PC-3 (cell line): ENCODE measurements around the gene C7orf33. TPM values are rescaled to one million over a fixed set of nuclear protein-coding genes. Genes with fewer than 3 reads are reported as not detected.
"Not testable (repeated sequence)": the region's sequence is repeated elsewhere in the genome, so short reads cannot be mapped to it uniquely, and the experiment has no call there.

ENCODE experiments used
- ATAC-seq: fragments of 200-7000 bp; cut with Tn5 transposase; 2 replicates; pipeline ENCODE4 v1.9.1; 2020; ENCODE audit warnings: mild to moderate bottlenecking, moderate library complexity
- BruUV-seq: library from RNA; stranded (reverse); fragments of 400-500 nt; replicated peaks from 2 replicates; lab custom pipeline; 2021; lab: Mats Ljungman, UMichigan
- CTCF ChIA-PET: fragments of 300-600 bp; sonication (Branson Sonifier 250); formaldehyde crosslinking; loops from one replicate; lab custom pipeline; 2022; ENCODE audit warnings: antibody characterized with exemption; lab: Charles Lee
- POLR2A ChIA-PET: fragments of 300-600 bp; sonication (Branson Sonifier 250); formaldehyde crosslinking; loops from one replicate; lab custom pipeline; 2022; ENCODE audit warnings: antibody characterized with exemption; ENCODE audit not compliant: unreplicated experiment; lab: Charles Lee
- DNase-seq: peaks from one replicate; pipeline ENCODE4 v3.0.0-alpha.2; 2015
- H2AFZ ChIP-seq: fragments of 300-600 bp; sonication (generic); 2 replicates; pipeline ENCODE4 v1.6.0; 2016; ENCODE audit warnings: antibody characterized with exemption, low read length
- H3F3A ChIP-seq: fragments of 300-600 bp; sonication (generic); one replicate; pipeline ENCODE4 v1.6.0; 2017; ENCODE audit warnings: antibody characterized with exemption, low read length, control low read depth, mild to moderate bottlenecking; ENCODE audit not compliant: unreplicated experiment
- H3K27ac ChIP-seq: fragments of 300-600 bp; sonication (generic); 2 replicates; pipeline ENCODE4 v1.5.1; 2016; ENCODE audit warnings: mild to moderate bottlenecking, low read length
- H3K27me3 ChIP-seq: fragments of 300-600 bp; sonication (generic); 2 replicates; pipeline ENCODE4 v1.6.1; 2016; ENCODE audit warnings: low read length, mixed read lengths
- H3K36me3 ChIP-seq: fragments of 300-600 bp; sonication (generic); 2 replicates; pipeline ENCODE4 v1.6.1; 2016; ENCODE audit warnings: low read depth, mixed run types, low read length, mixed read lengths
- H3K4me1 ChIP-seq: fragments of 300-600 bp; sonication (generic); 2 replicates; pipeline ENCODE4 v1.5.1; 2016; ENCODE audit warnings: low read length; ENCODE audit not compliant: insufficient read depth
- H3K4me2 ChIP-seq: fragments of 300-600 bp; sonication (generic); 2 replicates; pipeline ENCODE4 v1.6.0; 2016; ENCODE audit warnings: low read length
- H3K4me3 ChIP-seq: fragments of 300-600 bp; sonication (generic); 2 replicates; pipeline ENCODE4 v1.5.1; 2016; ENCODE audit warnings: mild to moderate bottlenecking, low read length, mixed read lengths
- H3K79me2 ChIP-seq: fragments of 300-600 bp; sonication (generic); 2 replicates; pipeline ENCODE4 v1.6.1; 2017; ENCODE audit warnings: low read length, mixed read lengths
- H3K9ac ChIP-seq: fragments of 300-600 bp; sonication (generic); 2 replicates; pipeline ENCODE4 v1.6.0; 2016; ENCODE audit warnings: mild to moderate bottlenecking, low read length
- H3K9me2 ChIP-seq: fragments of 300-600 bp; sonication (generic); replicated peaks from 2 replicates; pipeline ENCODE4 v1.6.1; 2016; ENCODE audit warnings: mixed run types, low read length, mixed read lengths
- H3K9me3 ChIP-seq: fragments of 300-600 bp; sonication (generic); 2 replicates; pipeline ENCODE4 v1.6.1; 2016; ENCODE audit warnings: low read length, mixed read lengths
- H4K20me1 ChIP-seq: fragments of 300-600 bp; sonication (generic); 2 replicates; pipeline ENCODE4 v1.6.1; 2016; ENCODE audit warnings: low read length, mixed read lengths
- CTCF ChIP-seq: fragments of 300-600 bp; sonication (generic); conservative IDR thresholded peaks from 2 replicates; pipeline ENCODE4 v1.5.1; 2017; ENCODE audit warnings: antibody characterized with exemption, low read depth, mild to moderate bottlenecking, low read length
- EZH2 ChIP-seq: fragments of 300-600 bp; sonication (generic); IDR thresholded peaks from one replicate; pipeline ENCODE4 v1.6.1; 2017; ENCODE audit warnings: antibody characterized with exemption, mild to moderate bottlenecking, low read length; ENCODE audit not compliant: unreplicated experiment
- EZH2phosphoT487 ChIP-seq: fragments of 300-600 bp; sonication (generic); IDR thresholded peaks from 2 replicates; pipeline ENCODE4 v1.6.1; 2018; ENCODE audit warnings: mild to moderate bottlenecking, antibody characterized with exemption, low read length, borderline replicate concordance
- intact Hi-C: fragments of 100-400 bp; cut with micrococcal nuclease; formaldehyde crosslinking; loops from 2 replicates; pipeline ENCODE4 v1.9.0; 2023
- total RNA-seq: library from RNA; depleted of rRNA; stranded (reverse); fragments of >200 nt; gene quantifications from 2 replicates; pipeline ENCODE4 v1.2.3, GENCODE V29; 2014

Gene C7orf33
- total RNA-seq, 1 experiment from 2014 or later, result not detected

- Histone ChIP-seq H4K20me1 (no peaks in the 10 kb centered on the region), H3K4me1 (no peaks in the 10 kb centered on the region), H3K4me3 (no peak overlapping the region), H3K9me3 (no peaks in the 10 kb centered on the region), H3K79me2 (no peaks in the 10 kb centered on the region), H3K4me2 (no peak overlapping the region), H3K9me2 (no peaks in the 10 kb centered on the region), H2AFZ (no peak overlapping the region), H3F3A (no peaks in the 10 kb centered on the region), H3K9ac (no peak overlapping the region), H3K36me3 (no peaks in the 10 kb centered on the region), H3K27ac (no peak overlapping the region), H3K27me3 (peaks cover 18% of the 10 kb centered on the region)
- ChIA-PET CTCF (no interaction called here), POLR2A (no interaction called here)
- no TSS peak for BruUV-seq
- TF ChIP-seq CTCF, result no peak
- no peak for TF ChIP-seq EZH2phosphoT487
- no peak for TF ChIP-seq EZH2
- intact Hi-C loops, result no loop called here
- DNase-seq (no peak), ATAC-seq (no peak)
Observed at GRCh38 chr7:148588670-148589131, 1.9 kb upstream of the C7orf33 start.

- TF ChIP-seq CTCF (no peak), EZH2phosphoT487 (no peak), EZH2 (no peak)
- Histone ChIP-seq H4K20me1 (no peaks in the 10 kb centered on the region), H3K4me2 (no peak overlapping the region), H3K9me2 (no peaks in the 10 kb centered on the region), H3K9me3 (no peaks in the 10 kb centered on the region), H3K36me3 (no peaks in the 10 kb centered on the region), H3K27me3 (peaks cover 13% of the 10 kb centered on the region; the same call in 1 of the 2 replicates), H3K27ac (no peak overlapping the region), H3K79me2 (no peaks in the 10 kb centered on the region), H3K4me1 (no peaks in the 10 kb centered on the region), H3K9ac (no peak overlapping the region), H3F3A (no peaks in the 10 kb centered on the region), H3K4me3 (no peak overlapping the region), H2AFZ (no peak overlapping the region)
- intact Hi-C loops, result no loop called here
- no peak for DNase-seq
- no peak for ATAC-seq
- CTCF ChIA-PET, result no interaction called here
- POLR2A ChIA-PET, result no interaction called here
- BruUV-seq, result no TSS peak
Observed at GRCh38 chr7:148589640-148590039, 926 bp upstream of the C7orf33 start.

- intact Hi-C loops, H2AFZ ChIP-seq, H3K4me1 ChIP-seq, H3K79me2 ChIP-seq, H3K9me3 ChIP-seq, H3K36me3 ChIP-seq, H4K20me1 ChIP-seq, H3F3A ChIP-seq, H3K27me3 ChIP-seq, DNase-seq, H3K27ac ChIP-seq, CTCF ChIA-PET, ATAC-seq, H3K4me3 ChIP-seq, H3K9ac ChIP-seq, H3K4me2 ChIP-seq, H3K9me2 ChIP-seq, POLR2A ChIA-PET, BruUV-seq: not testable (repeated sequence)
Observed at GRCh38 chr7:148596354-148596753, 5.8 kb downstream of the C7orf33 start.
